T1000 (cell line): Measurements from ENCODE around the gene DUSP16.

Experiments
- DNase-seq: peaks from one replicate; lab custom pipeline; 2025; ENCODE audit warnings: mixed read lengths; lab: John Stamatoyannopoulos, UW

DUSP16 gene

DNA sequence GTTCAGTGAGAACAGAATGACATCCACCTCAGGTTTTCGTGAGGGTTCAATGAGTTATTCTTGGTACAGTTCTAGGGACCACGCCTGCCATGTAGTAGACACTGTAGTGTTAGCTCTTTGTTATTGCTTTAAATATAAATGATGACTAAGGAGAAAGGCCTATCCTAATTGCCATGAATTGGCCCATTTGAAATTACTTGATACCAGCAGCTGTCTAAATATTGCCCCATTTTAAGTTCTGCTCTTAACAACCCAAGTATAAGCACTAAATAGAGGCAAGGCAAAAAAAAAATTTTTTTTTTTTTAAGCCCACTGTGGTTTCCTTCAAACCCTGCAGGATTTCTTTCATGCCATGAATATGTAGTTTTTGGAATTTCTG lies 121.2 kb downstream of the DUSP16 start:
- DNase-seq, result no peak

DNA sequence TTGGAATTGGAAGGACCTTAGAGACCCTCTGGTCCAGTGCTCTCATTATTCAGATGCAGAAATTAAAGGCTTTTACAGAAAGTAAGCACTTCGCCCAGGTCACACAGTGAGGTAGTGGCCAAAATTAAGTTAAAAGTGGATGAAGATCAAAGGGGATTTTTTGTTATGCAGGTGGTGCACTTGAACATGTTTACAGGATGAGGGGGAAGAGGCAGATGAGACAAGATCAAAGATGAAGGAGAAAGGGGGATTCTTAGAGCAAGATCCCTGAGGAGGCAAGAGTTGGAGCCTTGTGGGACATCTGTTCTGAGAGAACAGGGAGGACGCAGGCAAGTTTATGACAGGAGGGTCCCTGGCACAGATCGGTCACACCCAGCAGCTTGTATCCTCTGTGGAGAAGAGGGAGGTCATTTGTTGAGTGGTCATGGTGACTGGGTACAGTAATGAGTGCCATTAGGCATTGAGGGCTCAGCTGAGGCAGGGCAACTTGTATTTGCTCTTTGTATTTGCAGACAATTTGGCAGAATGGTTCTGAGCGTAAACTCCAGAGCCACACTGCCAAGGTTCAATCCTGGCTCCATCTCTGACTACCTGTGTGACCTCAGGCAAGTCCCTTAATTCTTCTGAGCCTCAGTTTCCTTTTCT lies 121.8 kb downstream of the DUSP16 start:
- DNase-seq, result no peak

DNA sequence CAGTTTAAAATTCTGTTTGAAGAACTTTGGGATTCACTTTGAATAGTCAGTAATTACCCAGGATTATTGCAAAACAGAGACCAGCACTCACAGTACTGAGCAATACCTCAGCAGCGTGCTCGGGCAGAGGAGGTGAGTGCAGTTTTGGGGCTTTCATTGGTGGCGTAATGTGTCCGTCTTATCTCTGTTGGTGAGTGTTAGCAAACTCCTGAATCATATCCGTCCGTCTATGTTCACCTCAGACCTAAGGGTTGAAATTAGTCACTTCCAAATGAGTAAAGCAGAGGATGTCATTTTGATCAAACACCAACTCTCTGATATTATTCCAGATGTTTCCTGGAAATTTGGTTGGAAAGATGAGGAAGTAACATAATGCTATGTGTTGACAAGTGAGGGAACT lies 123.0 kb downstream of the DUSP16 start:
- DNase-seq, result no peak

DNA sequence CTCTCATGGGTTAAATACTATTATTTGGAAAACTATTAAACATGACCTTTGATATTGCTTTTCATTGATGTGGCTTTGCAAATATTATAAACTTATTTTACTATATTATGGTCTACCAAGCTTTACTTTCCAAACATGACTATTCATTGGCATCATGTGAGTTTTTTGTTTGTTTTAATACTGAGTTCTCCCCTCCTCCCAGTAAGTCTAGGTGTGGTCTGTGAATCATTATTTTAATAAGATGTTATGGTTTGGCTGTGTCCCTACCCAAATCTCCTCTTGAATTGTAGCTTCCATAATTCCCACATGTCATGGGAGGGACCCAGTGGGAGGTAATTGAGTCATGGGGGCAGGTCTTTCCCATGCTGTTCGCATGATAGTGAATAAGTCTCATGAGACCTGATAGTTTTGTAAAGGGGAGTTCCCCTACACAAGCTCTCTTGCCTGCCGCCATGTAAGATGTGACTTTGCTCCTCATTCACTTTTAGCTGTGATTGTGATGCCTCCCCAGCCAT lies 125.8 kb downstream of the DUSP16 start:
- peak; percentile 56 for DNase-seq

DNA sequence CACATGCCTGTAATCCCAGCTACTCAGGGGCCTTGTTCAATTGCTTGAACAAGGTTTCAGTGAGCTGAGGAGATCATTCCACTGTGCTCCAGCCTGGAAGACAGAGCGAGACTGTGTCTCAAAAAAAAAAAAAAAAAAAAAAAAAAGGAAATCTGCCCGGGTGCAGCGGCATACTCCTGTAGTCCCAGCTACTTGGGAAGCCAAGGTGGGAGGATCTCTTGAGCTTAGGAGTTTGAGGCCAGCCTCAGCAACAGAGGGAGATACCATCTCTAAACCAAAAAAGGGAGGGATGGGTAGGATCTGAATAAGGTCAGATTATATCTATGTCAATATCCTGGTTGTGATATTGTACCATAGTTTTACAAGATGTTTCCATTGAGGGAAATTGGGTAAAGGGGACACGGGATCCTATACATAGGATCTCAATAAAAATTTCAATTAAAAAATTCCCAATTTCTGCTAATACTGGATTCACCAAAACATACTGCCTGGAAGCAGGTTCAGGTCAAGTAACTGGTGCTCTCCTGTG lies 129.4 kb downstream of the DUSP16 start:
- no peak for DNase-seq

GRCh38 chr12:12432364-12432763 lies 130.3 kb downstream of the DUSP16 start:
- DNase-seq, result no peak

- no peak for DNase-seq
Measured at GRCh38 chr12:12428961-12429657, 133.6 kb downstream of the DUSP16 start.

DNA sequence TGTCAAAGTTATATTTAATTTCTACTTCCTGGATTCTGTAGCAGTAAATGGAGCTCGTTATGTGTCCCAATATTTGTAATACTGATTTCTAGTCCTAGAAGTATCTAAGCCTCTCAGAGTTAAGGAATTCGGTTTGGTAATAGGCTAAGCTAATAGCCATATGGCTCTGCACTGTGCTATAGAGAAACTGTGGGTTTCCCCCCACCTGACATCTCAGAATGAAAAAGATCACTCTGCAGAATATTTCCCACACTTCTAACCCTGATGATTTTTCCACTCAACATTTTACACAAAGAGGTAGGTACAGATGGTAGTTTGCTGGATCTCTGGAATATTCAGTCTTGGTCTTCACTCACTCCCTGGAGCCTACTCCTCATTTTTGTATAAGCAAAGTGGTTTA lies 134.6 kb downstream of the DUSP16 start:
- no peak for DNase-seq

- no peak for DNase-seq
Measured at GRCh38 chr12:12427568-12427967, 135.1 kb downstream of the DUSP16 start.

- no peak for DNase-seq
Measured at GRCh38 chr12:12425616-12426015, 137.0 kb downstream of the DUSP16 start.

- no peak for DNase-seq
Measured at GRCh38 chr12:12425001-12425400, 137.7 kb downstream of the DUSP16 start.
